ENCODE data around the gene NID1. TPM values are rescaled to one million over a fixed set of nuclear protein-coding genes. Genes with fewer than 3 reads are reported as not detected.

Gene NID1
- total RNA-seq, 1 donor from 2014 or later, result 32.5 TPM

DNA sequence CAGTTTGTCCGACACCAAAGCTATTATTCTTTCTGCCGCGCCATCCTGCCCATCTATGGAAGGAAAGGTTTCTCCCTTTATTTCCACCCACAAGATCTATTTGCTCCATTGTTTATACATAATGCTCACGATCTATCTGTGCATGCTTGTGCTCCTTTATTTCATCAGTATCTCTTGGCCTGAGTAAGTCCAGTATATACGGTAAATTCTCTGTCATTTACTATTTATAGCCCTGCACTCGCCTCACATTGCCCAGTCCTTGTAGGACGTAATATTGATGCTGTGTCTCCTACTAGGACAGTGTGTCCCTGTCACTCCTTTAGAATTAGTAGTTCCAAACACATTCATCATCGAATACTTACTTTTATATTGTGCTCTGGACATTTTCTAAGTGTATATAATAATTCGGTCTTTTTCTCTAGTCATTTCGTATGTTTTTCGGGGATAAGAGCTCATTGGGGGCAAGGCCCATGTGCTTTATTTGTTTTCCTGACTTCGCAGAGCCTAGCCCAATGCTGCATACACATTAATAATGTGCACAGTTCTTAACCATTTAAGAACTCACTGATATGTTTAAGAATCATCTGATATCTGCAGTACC is 3.1 kb upstream of the NID1 start:
- H3K4me1 ChIP-seq, result no peaks in the 10 kb centered on the region
- Mint-ChIP-seq H3K4me1 (peaks cover 15% of the 10 kb centered on the region), H3K27me3 (ENCODE audit: insufficient read depth, low read depth) (peaks cover 17% of the 10 kb centered on the region), H3K36me3 (no peaks in the 10 kb centered on the region), H3K4me3 (no peak overlapping the region), H3K27ac (no peak overlapping the region), H3K9me3 (peaks cover 3% of the 10 kb centered on the region)
- H2AFZ ChIP-seq (replicated peaks), result no peak overlapping the region
- no peak overlapping the region for H3K9ac ChIP-seq
- no peaks in the 10 kb centered on the region for H3K36me3 ChIP-seq
- TF ChIP-seq EZH2 (IDR thresholded peaks at IDR 0.05) (no peak), CTCF (IDR thresholded peaks at IDR 0.05) (no peak), EZH2phosphoT487 (IDR thresholded peaks at IDR 0.05) (no peak)
- H3F3A ChIP-seq (ENCODE audit: low read depth), result peaks cover 17% of the 10 kb centered on the region
- no peaks in the 10 kb centered on the region for H3K79me2 ChIP-seq (ENCODE audit: low read depth)
- H3K4me3 ChIP-seq, result no peak overlapping the region
- H3K9me3 ChIP-seq (ENCODE audit: low read depth), result no peaks in the 10 kb centered on the region
- no peak for DNase-seq (ENCODE audit: low spot score)
- no peak overlapping the region for H3K4me2 ChIP-seq
- H3K27ac ChIP-seq, result no peak overlapping the region
- no peaks in the 10 kb centered on the region for H4K20me1 ChIP-seq (ENCODE audit: low read depth)
- H3K27me3 ChIP-seq, result peaks cover 54% of the 10 kb centered on the region

- TF ChIP-seq EZH2phosphoT487 (IDR thresholded peaks at IDR 0.05) (no peak), EZH2 (IDR thresholded peaks at IDR 0.05) (no peak), CTCF (IDR thresholded peaks at IDR 0.05) (no peak)
- no peaks in the 10 kb centered on the region for H3K36me3 ChIP-seq
- peaks cover 15% of the 10 kb centered on the region for H3K4me1 Mint-ChIP-seq
- no peak overlapping the region for H3K4me3 Mint-ChIP-seq
- H3K9me3 Mint-ChIP-seq, result peaks cover 3% of the 10 kb centered on the region
- H3K4me2 ChIP-seq, result no peak overlapping the region
- H3K4me3 ChIP-seq, result no peak overlapping the region
- H3F3A ChIP-seq (ENCODE audit: low read depth), result peaks cover 17% of the 10 kb centered on the region
- no peak for DNase-seq (ENCODE audit: low spot score)
- no peaks in the 10 kb centered on the region for H4K20me1 ChIP-seq (ENCODE audit: low read depth)
- no peak overlapping the region for H3K27ac ChIP-seq
- peaks cover 19% of the 10 kb centered on the region for H3K27me3 Mint-ChIP-seq (ENCODE audit: insufficient read depth, low read depth)
- peaks cover 59% of the 10 kb centered on the region for H3K27me3 ChIP-seq
- H3K79me2 ChIP-seq (ENCODE audit: low read depth), result no peaks in the 10 kb centered on the region
- H3K9me3 ChIP-seq (ENCODE audit: low read depth), result no peaks in the 10 kb centered on the region
- H3K9ac ChIP-seq, result no peak overlapping the region
- no peaks in the 10 kb centered on the region for H3K4me1 ChIP-seq
- no peak overlapping the region for H2AFZ ChIP-seq (replicated peaks)
- H3K27ac Mint-ChIP-seq, result no peak overlapping the region
- no peaks in the 10 kb centered on the region for H3K36me3 Mint-ChIP-seq
Measured at GRCh38 chr1:236066828-236067386, 2.0 kb upstream of the NID1 start.

GRCh38 chr1:236066054-236066453 is 1.2 kb upstream of the NID1 start:
- Mint-ChIP-seq H3K4me1 (peaks cover 15% of the 10 kb centered on the region), H3K36me3 (no peaks in the 10 kb centered on the region), H3K4me3 (peak overlapping the region; percentile 82), H3K9me3 (peaks cover under 1% of the 10 kb centered on the region), H3K27ac (no peak overlapping the region), H3K27me3 (ENCODE audit: insufficient read depth, low read depth) (peaks cover 19% of the 10 kb centered on the region)
- no peaks in the 10 kb centered on the region for H3K9me3 ChIP-seq (ENCODE audit: low read depth)
- peaks cover 59% of the 10 kb centered on the region for H3K27me3 ChIP-seq
- no peak for TF ChIP-seq CTCF (IDR thresholded peaks at IDR 0.05)
- TF ChIP-seq EZH2phosphoT487 (IDR thresholded peaks at IDR 0.05), result no peak
- TF ChIP-seq EZH2 (IDR thresholded peaks at IDR 0.05), result no peak
- H3K4me3 ChIP-seq, result peak overlapping the region; percentile 78
- H3K79me2 ChIP-seq (ENCODE audit: low read depth), result no peaks in the 10 kb centered on the region
- peak overlapping the region; percentile 93 for H3K4me2 ChIP-seq
- peaks cover 17% of the 10 kb centered on the region for H3F3A ChIP-seq (ENCODE audit: low read depth)
- H3K9ac ChIP-seq, result no peak overlapping the region
- no peak for DNase-seq (ENCODE audit: low spot score)
- no peak overlapping the region for H2AFZ ChIP-seq (replicated peaks)
- no peaks in the 10 kb centered on the region for H3K4me1 ChIP-seq
- H4K20me1 ChIP-seq (ENCODE audit: low read depth), result no peaks in the 10 kb centered on the region
- H3K27ac ChIP-seq, result no peak overlapping the region
- H3K36me3 ChIP-seq, result no peaks in the 10 kb centered on the region
